Measurements from ENCODE around the gene ITGA5.

Gene ITGA5

DNA sequence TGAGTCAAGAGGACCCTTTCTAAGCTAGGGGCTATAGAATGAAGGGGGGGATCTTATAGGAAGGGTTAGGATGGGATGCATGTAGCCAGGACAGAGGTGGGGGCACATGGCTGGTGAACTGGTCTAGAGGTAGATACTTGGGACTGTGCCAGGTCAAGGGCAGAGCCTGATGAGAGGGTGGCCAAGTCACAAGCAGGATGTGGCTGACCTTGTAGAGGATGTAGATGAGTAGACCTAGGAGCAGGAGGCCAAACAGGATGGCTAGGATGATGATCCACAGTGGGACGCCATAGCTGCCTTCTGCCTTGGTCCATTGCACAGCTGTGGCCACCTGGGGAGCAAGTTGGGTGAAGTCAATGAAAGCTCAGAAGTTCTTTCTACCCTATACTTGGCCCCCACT lies 21.9 kb downstream of the ITGA5 start:
- TF ChIP-seq MYC (IDR thresholded peaks at IDR 0.05; ENCODE audit: low read depth, low read length), result no peak
- TF ChIP-seq, protein P1, sequence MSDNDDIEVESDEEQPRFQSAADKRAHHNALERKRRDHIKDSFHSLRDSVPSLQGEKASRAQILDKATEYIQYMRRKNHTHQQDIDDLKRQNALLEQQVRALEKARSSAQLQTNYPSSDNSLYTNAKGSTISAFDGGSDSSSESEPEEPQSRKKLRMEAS (IDR thresholded peaks at IDR 0.05; ENCODE audit: low read depth, low read length), result no peak
- no peak for TF ChIP-seq POLR2A (IDR thresholded peaks at IDR 0.05; ENCODE audit: extremely low read depth, insufficient read length)
- TF ChIP-seq, protein P2, sequence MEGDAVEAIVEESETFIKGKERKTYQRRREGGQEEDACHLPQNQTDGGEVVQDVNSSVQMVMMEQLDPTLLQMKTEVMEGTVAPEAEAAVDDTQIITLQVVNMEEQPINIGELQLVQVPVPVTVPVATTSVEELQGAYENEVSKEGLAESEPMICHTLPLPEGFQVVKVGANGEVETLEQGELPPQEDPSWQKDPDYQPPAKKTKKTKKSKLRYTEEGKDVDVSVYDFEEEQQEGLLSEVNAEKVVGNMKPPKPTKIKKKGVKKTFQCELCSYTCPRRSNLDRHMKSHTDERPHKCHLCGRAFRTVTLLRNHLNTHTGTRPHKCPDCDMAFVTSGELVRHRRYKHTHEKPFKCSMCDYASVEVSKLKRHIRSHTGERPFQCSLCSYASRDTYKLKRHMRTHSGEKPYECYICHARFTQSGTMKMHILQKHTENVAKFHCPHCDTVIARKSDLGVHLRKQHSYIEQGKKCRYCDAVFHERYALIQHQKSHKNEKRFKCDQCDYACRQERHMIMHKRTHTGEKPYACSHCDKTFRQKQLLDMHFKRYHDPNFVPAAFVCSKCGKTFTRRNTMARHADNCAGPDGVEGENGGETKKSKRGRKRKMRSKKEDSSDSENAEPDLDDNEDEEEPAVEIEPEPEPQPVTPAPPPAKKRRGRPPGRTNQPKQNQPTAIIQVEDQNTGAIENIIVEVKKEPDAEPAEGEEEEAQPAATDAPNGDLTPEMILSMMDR (IDR thresholded peaks at IDR 0.05; ENCODE audit: low read depth, low read length), result no peak

DNA sequence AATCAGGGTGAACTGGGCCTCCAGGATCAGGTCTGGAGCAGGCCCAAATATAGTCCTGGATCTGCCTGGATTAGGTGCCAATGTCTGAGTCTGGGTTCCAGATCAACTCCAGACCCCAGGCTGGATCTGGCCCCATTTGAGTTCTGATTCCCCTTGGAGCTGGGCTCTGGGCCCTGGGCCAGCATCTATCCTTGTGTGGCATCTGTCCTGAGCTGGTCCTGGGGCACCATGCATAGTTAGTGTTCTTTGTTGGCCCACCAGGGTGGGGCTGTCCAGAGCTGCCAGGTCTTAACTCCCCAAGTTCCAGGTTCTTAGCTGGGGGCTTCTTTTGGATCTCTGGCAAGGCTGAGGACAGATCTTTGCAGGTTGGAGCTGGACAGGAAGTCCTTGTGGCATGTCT lies 23.5 kb downstream of the ITGA5 start:
- DNase-seq (ENCODE audit: low read depth), result no peak
- H3K4me3 ChIP-seq (ENCODE audit: low read depth, low read length), result no peak overlapping the region
- no peak for TF ChIP-seq MYC (IDR thresholded peaks at IDR 0.05; ENCODE audit: low read depth, low read length)
- no peak for TF ChIP-seq POLR2A (IDR thresholded peaks at IDR 0.05; ENCODE audit: extremely low read depth, insufficient read length)
- TF ChIP-seq, protein P2 (IDR thresholded peaks at IDR 0.05; ENCODE audit: low read depth, low read length), result no peak
- TF ChIP-seq, protein P1 (IDR thresholded peaks at IDR 0.05; ENCODE audit: low read depth, low read length), result no peak

More for the DNA sequence above, 21.9 kb downstream of the ITGA5 start:
- no peak overlapping the region for H3K4me3 ChIP-seq (ENCODE audit: low read depth, low read length)
- no peak for DNase-seq (ENCODE audit: low read depth)

DNA sequence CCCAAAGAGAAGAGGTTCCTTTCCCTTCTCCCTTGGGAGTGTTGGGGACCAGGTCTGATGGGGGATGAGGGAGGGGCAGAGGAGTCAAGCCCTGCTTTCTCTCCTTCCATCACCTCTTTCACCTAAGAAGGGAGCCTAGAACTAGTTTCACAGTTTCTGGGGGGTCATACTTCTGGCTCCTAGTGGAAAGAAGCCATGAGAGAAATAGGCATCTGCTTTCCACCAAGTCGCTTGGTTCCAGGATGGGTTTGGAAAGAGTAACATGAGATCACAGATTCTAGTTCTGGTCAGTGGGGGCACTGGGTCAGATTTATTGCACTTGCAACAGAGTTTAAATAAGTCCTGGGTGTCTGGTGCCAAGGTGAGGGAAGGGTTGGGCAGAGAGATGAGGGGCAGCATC lies 24.1 kb downstream of the ITGA5 start:
- no peak overlapping the region for H3K4me3 ChIP-seq (ENCODE audit: low read depth, low read length)
- TF ChIP-seq MYC (IDR thresholded peaks at IDR 0.05; ENCODE audit: low read depth, low read length), result no peak
- no peak for TF ChIP-seq POLR2A (IDR thresholded peaks at IDR 0.05; ENCODE audit: extremely low read depth, insufficient read length)
- TF ChIP-seq, protein P2 (IDR thresholded peaks at IDR 0.05; ENCODE audit: low read depth, low read length), result no peak
- TF ChIP-seq, protein P1 (IDR thresholded peaks at IDR 0.05; ENCODE audit: low read depth, low read length), result no peak
- no peak for DNase-seq (ENCODE audit: low read depth)

DNA sequence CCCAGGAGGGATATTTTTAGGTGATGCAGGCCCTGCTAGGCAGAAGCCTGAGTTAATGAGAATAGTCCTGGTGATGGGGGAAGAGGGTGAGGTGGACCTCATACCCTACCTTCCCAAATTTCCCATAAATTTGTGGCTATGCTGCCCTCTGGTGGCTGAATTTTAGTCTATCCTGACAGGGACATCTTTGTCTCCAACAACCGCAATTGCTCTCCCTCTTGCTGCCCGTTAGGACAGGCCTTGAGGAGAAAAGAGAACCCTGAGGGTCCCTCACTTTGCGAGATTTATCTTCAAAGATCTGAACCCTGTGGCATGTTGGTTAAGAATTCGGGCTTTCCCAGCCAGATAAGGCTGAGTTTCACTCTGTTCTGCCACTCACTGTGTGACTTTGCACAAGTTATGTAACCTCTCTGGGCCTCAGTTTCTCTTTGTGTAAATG lies 24.8 kb downstream of the ITGA5 start:
- no peak overlapping the region for H3K4me3 ChIP-seq (ENCODE audit: low read depth, low read length)
- peak; percentile 83 for DNase-seq (ENCODE audit: low read depth)
- TF ChIP-seq, protein P1 (IDR thresholded peaks at IDR 0.05; ENCODE audit: low read depth, low read length), result no peak
- TF ChIP-seq, protein P2 (IDR thresholded peaks at IDR 0.05; ENCODE audit: low read depth, low read length), result peak; percentile 75

DNA sequence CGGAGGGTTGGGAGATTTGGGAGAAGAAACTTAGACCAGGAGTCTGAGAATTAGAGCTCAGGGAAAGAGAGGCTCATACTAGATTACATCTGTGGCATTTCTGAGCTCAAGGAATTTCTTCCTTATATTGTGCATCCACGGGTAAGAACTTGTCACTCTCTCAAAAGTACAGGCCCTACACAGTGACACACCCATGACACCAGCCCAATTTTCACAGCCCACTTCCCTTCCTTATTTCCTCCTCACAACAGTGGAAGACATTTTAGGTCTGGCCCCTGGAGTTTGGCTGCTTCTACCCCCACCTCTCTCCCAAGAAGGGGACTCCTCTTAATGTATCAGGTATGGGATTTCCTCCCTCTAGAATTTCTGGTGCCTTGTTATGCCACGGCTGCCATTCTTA lies 25.3 kb downstream of the ITGA5 start:
- no peak overlapping the region for H3K4me3 ChIP-seq (ENCODE audit: low read depth, low read length)
- DNase-seq (ENCODE audit: low read depth), result no peak
- TF ChIP-seq, protein P1 (IDR thresholded peaks at IDR 0.05; ENCODE audit: low read depth, low read length), result no peak
- TF ChIP-seq, protein P2 (IDR thresholded peaks at IDR 0.05; ENCODE audit: low read depth, low read length), result no peak
- no peak for TF ChIP-seq POLR2A (IDR thresholded peaks at IDR 0.05; ENCODE audit: extremely low read depth, insufficient read length)
- no peak for TF ChIP-seq MYC (IDR thresholded peaks at IDR 0.05; ENCODE audit: low read depth, low read length)

DNA sequence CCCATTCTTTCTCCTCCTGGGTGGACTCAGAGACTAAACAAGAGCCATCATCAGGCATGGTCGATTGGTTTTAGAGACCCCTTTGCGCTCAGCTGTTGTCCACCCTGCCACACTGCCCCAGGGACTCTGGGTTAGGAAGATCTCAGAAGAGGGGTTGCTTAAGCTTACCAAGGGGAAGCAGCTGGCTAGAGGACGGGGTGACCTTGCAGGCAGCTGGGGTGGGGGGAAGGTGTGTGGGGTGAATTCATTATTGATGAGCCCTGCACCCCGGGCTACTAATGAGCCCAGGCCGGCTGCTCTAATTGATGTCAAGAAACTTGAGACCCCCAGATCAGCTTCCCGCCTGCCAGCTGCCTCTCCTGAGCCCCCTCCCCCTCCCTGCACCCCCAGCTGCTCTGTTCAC lies 25.9 kb downstream of the ITGA5 start:
- H3K4me3 ChIP-seq (ENCODE audit: low read depth, low read length), result no peak overlapping the region
- TF ChIP-seq, protein P2 (IDR thresholded peaks at IDR 0.05; ENCODE audit: low read depth, low read length), result no peak
- DNase-seq (ENCODE audit: low read depth), result no peak

Measured in NB4 (cell line).